ENCODE results near the gene ATP1A1.

ATP1A1 gene

DNA sequence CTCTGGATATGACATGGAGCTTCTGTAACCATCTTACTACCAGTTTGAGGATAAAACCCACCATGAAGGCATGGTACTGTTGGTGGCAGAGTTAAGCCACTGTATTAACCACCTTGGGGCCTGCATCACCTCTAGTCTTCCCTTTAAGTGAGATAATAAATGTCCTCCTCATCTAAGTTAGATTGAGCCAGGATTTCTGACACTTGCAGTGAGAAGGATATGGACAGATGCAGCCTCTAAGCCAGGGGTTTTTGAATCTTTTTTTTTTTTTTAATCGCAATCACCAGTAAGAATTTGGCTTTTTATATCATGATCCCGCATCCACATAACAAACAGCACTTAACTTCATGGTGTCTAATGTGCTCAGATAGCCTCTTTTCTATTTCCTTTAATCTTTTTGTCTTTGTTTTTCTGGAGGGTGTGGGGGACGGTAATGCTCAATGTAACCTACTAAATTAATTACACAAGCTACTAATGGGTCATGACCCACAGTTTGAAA, 42.2 kb downstream of the ATP1A1 start:
- DNase-seq (ENCODE audit: low read depth): no peak

DNA sequence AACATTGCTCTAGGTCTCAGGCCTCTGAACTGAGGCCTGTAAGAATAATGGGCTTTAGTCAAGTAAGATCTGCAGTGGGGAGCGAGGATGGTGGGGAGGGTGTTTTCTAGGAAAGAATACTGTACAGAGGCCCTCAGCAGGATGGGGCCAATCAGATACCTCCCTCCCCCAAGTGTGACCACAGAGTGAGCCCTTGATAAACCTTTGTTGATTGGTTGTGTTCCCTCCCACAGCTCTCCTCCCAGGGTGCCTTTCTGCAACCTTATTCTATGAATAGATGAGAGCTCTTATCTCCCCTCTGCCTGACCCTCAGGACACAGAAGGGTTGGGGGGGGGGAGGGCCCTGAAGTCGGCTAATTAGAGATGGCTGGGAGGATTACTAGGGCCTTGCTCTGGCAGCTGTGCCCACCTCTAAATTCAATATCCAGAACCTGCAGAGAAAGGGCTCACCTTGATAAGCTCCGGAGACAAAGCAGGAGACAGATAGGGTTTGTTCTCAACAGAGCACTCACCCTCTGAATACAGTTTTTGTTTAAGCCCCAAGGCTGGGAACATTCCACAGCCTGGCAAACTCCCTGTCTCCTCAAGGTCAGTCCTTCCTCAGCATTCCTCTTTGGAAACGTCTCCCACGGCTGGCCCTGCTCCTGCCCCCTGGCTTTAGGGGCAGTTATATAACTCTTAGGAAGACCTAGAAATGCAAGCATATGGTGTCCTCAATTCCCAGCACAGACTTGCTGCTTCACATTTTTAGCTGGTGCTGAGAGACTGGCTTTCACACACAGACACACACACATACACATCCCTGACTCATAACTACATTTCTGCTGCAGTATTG, 42.9 kb downstream of the ATP1A1 start:
- DNase-seq (ENCODE audit: low read depth): peak; percentile 88

- no peak for DNase-seq (ENCODE audit: low read depth)
These were observed 43.9 kb downstream of the ATP1A1 start for GRCh38 chr1:116416854-116417513.

GRCh38 chr1:116417678-116418077, 44.6 kb downstream of the ATP1A1 start:
- no peak for DNase-seq (ENCODE audit: low read depth)

- peak; percentile 70 for DNase-seq (ENCODE audit: low read depth)
These were observed 45.2 kb downstream of the ATP1A1 start for GRCh38 chr1:116418091-116418830.

- no peak for DNase-seq (ENCODE audit: low read depth)
These were observed 47.6 kb downstream of the ATP1A1 start for GRCh38 chr1:116420417-116421200.

GRCh38 chr1:116424438-116424837, 51.4 kb downstream of the ATP1A1 start:
- no peak for DNase-seq (ENCODE audit: low read depth)

- no peak for DNase-seq (ENCODE audit: low read depth)
These were observed 51.8 kb downstream of the ATP1A1 start for GRCh38 chr1:116424863-116425262.

GRCh38 chr1:116425987-116426386, 52.9 kb downstream of the ATP1A1 start:
- no peak for DNase-seq (ENCODE audit: low read depth)

DNA sequence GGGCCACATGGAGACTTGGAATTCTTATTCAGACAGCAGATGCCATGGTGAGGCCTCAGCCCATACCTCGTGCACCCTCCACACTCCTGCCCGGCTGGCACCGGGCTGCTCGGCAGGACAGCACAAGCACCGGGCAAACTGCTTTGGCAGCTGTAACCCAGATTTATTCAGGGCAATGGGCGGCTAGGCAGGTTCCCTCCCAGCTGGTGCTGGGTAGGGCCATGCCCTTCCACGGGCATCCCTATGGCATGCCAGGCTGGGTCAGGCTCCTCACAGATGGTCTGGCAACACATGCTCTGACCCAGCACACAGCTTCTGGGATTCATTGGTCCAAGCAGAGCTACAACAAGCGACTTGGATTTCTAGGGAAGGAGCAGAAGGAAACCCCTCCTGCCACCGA, 53.4 kb downstream of the ATP1A1 start:
- no peak for DNase-seq (ENCODE audit: low read depth)

DNA sequence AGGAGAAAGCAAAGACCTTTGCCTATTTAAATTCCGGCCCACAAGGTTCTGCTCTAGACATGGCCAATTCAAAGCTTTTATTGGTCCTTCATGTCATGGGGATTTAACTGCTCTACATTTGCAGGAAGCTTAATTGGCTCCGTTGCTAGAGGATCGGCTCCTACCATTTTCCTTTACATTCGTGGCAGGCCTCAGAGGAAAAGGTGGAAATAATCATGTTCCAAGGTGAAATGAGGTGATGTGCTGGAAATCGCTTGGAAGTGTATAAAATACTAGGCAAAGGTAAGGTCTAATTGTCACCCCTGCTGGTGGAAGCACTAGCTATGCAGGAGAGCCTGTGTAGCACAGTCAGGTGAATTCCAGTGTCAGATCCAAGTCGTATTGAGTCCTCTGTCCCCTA, 55.5 kb downstream of the ATP1A1 start:
- no peak for DNase-seq (ENCODE audit: low read depth)

DNA sequence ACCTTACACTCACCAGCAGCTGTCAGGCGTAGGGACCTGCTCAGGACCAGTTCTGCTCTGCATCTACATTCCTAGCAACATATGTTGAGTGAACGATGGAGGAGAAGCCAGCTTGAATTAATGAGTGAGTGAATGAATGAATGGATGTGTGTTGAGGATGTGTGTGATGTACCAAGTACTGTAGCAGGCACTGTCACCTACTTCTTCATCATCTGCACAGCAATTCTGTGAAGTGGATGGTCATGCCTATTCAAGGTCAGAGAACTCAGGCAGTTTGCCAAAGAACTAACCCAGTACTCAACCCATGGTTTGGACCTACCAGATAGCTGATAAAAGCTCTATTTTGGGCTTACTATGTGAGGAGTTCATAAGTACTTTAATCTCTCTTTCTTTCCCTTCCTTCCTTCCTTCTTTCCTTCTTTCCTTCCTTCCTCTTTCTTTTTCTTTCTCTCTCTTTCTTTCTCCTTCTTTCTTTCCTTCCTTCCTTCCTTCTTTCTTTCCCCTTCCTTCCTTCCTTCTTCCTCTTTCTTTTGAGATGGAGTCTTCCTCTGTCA, 56.9 kb downstream of the ATP1A1 start:
- no peak for DNase-seq (ENCODE audit: low read depth)

DNA sequence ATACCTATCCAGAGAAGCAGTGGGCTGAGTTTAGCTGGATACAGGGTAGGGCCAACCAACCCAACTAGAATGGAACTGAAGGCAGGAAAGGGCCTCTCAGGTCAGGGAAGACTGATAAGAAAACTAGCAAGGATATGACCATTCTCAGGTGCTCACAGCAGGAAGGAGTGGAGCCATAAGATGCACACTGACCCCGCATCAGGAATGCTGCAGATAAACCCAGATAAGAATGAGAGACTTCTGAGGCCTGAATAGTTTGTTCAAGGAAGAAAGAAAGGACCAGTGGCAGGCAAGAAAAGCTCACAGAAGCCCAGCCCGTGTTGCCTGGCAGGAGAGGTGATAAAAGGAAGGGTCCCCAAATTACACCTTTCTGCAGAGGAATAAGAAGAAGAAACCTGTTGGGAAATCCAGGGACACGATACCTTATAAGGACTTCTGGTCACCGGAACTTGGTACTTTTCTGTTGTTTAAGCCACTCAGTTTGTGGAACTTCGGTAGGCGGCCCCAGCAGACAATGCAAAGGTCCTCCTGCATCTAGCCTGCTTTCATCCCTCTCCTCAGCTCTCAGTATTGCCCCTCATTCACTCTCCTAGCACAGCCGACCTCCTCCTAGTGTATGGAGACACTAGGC, 58.9 kb downstream of the ATP1A1 start:
- no peak for DNase-seq (ENCODE audit: low read depth)

GRCh38 chr1:116432655-116433265, 59.7 kb downstream of the ATP1A1 start:
- DNase-seq (ENCODE audit: low read depth): no peak

DNA sequence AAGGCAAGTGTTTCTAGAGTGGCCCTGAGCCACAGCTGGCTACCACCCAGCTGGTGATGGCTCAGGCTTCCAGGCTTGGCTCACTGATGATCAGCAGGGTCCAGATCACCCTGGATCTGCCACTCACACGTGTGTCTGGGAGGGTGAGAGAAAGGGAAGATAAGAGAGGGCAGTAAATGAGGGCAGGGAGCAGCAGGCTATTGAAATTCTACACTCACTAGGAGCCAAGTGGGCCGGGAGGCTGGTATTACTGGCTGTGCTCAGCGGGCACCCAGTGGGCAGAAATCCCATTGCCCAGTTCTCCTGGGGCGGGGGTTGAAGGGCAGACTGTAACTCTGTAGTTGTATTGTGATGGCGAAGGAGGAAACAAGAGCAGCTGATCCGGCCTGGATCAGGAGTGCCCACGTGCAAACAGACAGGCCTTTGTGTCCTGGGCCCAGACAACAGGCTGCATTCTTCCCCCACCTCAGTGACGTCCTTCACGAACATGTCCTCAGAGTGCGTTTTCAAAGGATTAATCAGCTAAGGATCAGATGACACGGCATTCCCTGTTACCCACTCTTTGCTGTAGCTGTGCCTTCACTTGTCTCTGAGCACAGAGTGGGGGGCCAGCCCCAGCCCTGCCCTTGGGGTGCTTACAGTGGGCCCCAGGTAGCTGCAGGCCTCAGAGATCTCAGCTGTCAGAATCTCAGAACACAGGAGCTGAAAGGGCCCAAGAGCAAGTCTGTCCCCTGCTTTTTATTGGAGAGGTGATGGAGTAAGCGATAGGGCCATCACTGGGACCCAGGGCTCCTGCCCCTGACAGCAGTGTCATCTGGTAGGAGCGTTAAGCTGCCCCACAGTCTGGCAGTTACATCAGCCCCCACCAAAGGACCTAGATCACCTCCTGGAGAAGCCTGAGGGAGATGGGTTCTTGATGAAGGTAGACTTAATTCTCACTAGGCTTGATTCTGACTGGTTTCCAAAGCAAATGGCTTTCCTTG, 60.5 kb downstream of the ATP1A1 start:
- DNase-seq (ENCODE audit: low read depth): no peak

DNA sequence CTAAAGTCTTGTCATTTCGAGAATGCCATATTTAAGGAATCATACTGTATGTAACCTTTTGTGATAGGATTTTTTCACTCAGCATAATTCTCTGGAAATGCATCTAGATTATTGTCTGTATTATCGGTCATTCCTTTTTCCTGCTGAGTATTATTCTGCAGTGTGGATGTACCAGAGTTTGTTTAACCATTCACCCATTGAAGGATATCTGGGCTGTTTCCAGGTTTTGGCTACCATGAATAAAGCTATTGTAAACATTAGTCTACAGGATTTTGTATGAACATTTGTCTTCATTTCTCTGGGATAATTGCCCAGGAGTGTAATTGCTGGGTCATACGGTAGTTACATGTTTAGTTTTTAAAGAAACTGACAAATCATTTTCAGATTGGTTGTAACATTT, 61.8 kb downstream of the ATP1A1 start:
- DNase-seq (ENCODE audit: low read depth): no peak

GRCh38 chr1:116435806-116436610, 63.0 kb downstream of the ATP1A1 start:
- DNase-seq (ENCODE audit: low read depth): no peak

DNA sequence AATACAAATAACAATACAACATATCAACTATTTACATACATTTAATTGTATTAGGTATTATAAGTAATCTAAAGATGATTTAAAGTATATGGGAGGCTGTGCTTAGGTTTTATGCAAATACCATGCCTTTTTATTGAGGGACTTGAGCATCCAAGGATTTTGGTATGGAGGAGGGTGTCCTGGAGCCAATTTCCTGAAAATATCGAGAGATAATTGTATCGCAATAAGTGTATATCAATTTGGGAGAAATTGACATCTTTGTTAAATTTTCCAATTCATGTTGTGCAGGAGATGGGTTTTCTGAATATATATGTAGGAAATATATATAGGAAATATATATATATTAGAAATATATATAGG, 63.5 kb downstream of the ATP1A1 start:
- DNase-seq (ENCODE audit: low read depth): no peak

GRCh38 chr1:116439701-116440100, 66.7 kb downstream of the ATP1A1 start:
- no peak for DNase-seq (ENCODE audit: low read depth)
